HL-60 (cell line): ENCODE data around the gene PHF21A.

Experiments
- CTCF ChIP-seq: IDR thresholded peaks from one replicate; pipeline ENCODE4 v1.5.1; 2011; ENCODE audit warnings: low read length, control low read depth, inconsistent platforms; ENCODE audit not compliant: insufficient read depth
- GABPA ChIP-seq: IDR thresholded peaks from 2 replicates; pipeline ENCODE4 v1.6.1; 2012; ENCODE audit warnings: low read depth
- POLR2AphosphoS5 ChIP-seq: IDR thresholded peaks from 2 replicates; pipeline ENCODE4 v1.6.1; 2012; ENCODE audit warnings: low read depth
- SPI1 ChIP-seq: IDR thresholded peaks from 2 replicates; pipeline ENCODE4 v1.6.1; 2012; ENCODE audit warnings: low read depth, mild to moderate bottlenecking, borderline replicate concordance
- TF ChIP-seq, protein P1 (sequence below): IDR thresholded peaks from 2 replicates; pipeline ENCODE4 v1.6.1; 2012; ENCODE audit warnings: low read depth; ENCODE audit not compliant: insufficient replicate concordance

GRCh38 chr11:46072172-46072964 is 48.9 kb downstream of the PHF21A start:
- TF ChIP-seq, protein P1, sequence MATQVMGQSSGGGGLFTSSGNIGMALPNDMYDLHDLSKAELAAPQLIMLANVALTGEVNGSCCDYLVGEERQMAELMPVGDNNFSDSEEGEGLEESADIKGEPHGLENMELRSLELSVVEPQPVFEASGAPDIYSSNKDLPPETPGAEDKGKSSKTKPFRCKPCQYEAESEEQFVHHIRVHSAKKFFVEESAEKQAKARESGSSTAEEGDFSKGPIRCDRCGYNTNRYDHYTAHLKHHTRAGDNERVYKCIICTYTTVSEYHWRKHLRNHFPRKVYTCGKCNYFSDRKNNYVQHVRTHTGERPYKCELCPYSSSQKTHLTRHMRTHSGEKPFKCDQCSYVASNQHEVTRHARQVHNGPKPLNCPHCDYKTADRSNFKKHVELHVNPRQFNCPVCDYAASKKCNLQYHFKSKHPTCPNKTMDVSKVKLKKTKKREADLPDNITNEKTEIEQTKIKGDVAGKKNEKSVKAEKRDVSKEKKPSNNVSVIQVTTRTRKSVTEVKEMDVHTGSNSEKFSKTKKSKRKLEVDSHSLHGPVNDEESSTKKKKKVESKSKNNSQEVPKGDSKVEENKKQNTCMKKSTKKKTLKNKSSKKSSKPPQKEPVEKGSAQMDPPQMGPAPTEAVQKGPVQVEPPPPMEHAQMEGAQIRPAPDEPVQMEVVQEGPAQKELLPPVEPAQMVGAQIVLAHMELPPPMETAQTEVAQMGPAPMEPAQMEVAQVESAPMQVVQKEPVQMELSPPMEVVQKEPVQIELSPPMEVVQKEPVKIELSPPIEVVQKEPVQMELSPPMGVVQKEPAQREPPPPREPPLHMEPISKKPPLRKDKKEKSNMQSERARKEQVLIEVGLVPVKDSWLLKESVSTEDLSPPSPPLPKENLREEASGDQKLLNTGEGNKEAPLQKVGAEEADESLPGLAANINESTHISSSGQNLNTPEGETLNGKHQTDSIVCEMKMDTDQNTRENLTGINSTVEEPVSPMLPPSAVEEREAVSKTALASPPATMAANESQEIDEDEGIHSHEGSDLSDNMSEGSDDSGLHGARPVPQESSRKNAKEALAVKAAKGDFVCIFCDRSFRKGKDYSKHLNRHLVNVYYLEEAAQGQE, result no peak
- TF ChIP-seq CTCF (no peak), POLR2AphosphoS5 (no peak), SPI1 (no peak), GABPA (no peak)
